ENCODE measurements around the gene IGFBP5.
A peak's percentile ranks its signal among the peaks of the same experiment; 100 is the strongest.

Gene IGFBP5

DNA sequence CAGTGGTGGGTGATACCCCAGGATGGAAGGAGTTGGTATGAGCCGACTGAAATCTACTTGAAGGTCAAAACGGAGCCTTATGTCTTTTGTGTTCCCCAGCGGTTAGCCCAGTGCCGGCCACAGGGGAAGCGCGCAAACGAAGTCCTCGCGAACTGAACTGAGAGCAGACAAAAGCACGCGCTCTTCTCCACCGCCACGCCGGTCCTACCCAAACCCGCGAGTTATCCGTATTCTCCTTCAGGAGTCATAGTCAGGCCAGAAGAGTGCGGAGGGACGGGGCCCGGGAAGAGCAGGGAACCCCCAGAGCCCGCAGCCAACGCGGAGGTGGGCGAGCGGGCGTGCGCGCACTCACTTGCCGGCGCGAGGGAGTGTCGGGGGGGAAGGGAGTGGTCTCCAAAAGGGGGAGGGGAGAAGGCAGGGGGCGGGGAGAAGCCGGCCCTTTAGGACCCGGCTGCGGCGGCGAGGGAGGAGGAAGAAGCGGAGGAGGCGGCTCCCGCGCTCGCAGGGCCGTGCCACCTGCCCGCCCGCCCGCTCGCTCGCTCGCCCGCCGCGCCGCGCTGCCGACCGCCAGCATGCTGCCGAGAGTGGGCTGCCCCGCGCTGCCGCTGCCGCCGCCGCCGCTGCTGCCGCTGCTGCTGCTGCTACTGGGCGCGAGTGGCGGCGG is 62.3 kb downstream of the IGFBP5 start, which contains the start of gene IGFBP2:
TSS of gene IGFBP2 (plus strand) at position 469 of the 664 bp plus-strand sequence. CDS start at position 573, 104 bp downstream.
- DNase-seq (ENCODE audit: low read depth), result no peak
- H3K4me3 ChIP-seq (ENCODE audit: low read depth, low read length), result peak within 1 kb of the TSS; percentile 79

GRCh38 chr2:216632346-216632951 is 62.9 kb downstream of the IGFBP5 start:
- peak overlapping the region; percentile 50 for H3K4me3 ChIP-seq (ENCODE audit: low read depth, low read length)
- no peak for DNase-seq (ENCODE audit: low read depth)

DNA sequence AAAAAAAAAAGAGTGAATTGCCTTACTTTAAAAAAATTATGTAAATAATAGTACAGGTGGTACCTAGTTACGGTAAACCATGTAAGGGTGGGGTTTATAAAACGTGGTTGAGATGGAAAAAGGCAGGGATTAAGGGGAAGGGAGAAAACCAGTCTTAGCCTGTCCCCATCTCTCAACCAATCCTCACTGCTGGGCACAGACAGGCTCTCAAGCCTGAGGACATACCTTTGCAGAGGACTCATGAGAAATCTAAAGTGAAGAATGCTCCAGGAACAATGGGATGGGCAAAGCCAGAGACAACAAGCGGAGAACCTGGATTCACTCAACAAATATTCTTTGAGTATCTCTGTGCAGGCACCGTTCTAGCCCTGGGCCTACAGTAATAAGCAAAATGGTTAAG is 65.6 kb downstream of the IGFBP5 start:
- DNase-seq (ENCODE audit: low read depth), result no peak
- no peak overlapping the region for H3K4me3 ChIP-seq (ENCODE audit: low read depth, low read length)

- H3K4me3 ChIP-seq (ENCODE audit: low read depth, low read length), result no peak overlapping the region
- no peak for DNase-seq (ENCODE audit: low read depth)
These were observed 68.5 kb downstream of the IGFBP5 start for GRCh38 chr2:216626875-216627245.

- DNase-seq (ENCODE audit: low read depth), result no peak
- H3K4me3 ChIP-seq (ENCODE audit: low read depth, low read length), result no peak overlapping the region
These were observed 69.0 kb downstream of the IGFBP5 start for GRCh38 chr2:216626168-216626874.

- H3K4me3 ChIP-seq (ENCODE audit: low read depth, low read length), result no peak overlapping the region
- no peak for DNase-seq (ENCODE audit: low read depth)
These were observed 71.1 kb downstream of the IGFBP5 start for GRCh38 chr2:216624251-216624650.

- no peak for DNase-seq (ENCODE audit: low read depth)
- H3K4me3 ChIP-seq (ENCODE audit: low read depth, low read length), result no peak overlapping the region
These were observed 72.8 kb downstream of the IGFBP5 start for GRCh38 chr2:216622526-216622925.
